Measurements from ENCODE around the gene METTL25. TPM values are rescaled to one million over a fixed set of nuclear protein-coding genes. Genes with fewer than 3 reads are reported as not detected.

The METTL25 gene
- total RNA-seq, 1 experiment from 2014 or later, result 11.6 TPM

DNA sequence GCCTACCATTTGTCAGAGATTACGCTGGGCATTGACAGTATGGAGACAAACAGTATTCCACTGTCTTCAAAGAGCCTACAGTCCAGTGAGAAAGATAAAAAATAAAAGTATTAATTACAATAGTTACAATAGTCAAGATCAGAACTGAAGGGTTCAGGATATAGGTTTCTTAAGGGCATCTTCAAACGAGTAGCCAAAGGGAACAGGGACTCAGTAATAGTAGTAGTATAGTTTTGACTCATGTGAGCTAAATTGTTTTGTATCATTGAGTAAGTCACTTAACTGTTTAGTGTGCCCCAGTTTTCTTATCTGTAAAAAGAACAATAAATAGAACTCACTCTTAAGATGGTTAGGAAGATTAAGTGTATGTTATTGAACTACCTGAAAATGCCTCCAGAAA is 123.6 kb downstream of the METTL25 start:
- Mint-ChIP-seq H3K27ac (no peak overlapping the region), H3K36me3 (ENCODE audit: insufficient read depth in 1 of 3, low read depth in 3 of 3) (no peaks in the 10 kb centered on the region; a peak in 1 of 7 replicates), H3K4me1 (peaks cover 2 to 3% of the 10 kb centered on the region in 2 experiments), H3K4me3 (no peak overlapping the region), H3K27me3 (ENCODE audit: low read depth) (no peaks in the 10 kb centered on the region), H3K9me3 (peaks cover 0 to 2% of the 10 kb centered on the region in 2 experiments; a peak in 1 of 5 replicates)
- no peak for DNase-seq
- no peaks in the 10 kb centered on the region for H3K27me3 ChIP-seq (ENCODE audit: insufficient read depth, low read length)
- no peak overlapping the region for H2BK5ac ChIP-seq (ENCODE audit: insufficient read length, low read length)
- no peak overlapping the region for H2AK5ac ChIP-seq (ENCODE audit: insufficient read length, low read length)
- no peaks in the 10 kb centered on the region for H3K79me2 ChIP-seq (ENCODE audit: insufficient read depth, low read length)
- no peak overlapping the region for H3K27ac ChIP-seq (ENCODE audit: insufficient read length, low read depth, low read length)
- no peak overlapping the region for H2BK20ac ChIP-seq (ENCODE audit: low read depth, low read length, poor library complexity, severe bottlenecking)
- no peak overlapping the region for H2BK120ac ChIP-seq (ENCODE audit: low read depth, low read length, poor library complexity, severe bottlenecking)
- H4K91ac ChIP-seq (ENCODE audit: insufficient read length, low read depth, low read length), result no peak overlapping the region
- no peaks in the 10 kb centered on the region for H3K79me1 ChIP-seq (ENCODE audit: insufficient read depth, low read depth, low read length, poor library complexity, severe bottlenecking)
- no peaks in the 10 kb centered on the region for H3K9me3 ChIP-seq (ENCODE audit: control insufficient read depth, low read depth, low read length)
- no peaks in the 10 kb centered on the region for H3K23me2 ChIP-seq (ENCODE audit: insufficient read length, low read depth, low read length, poor library complexity, severe bottlenecking)
- no peak overlapping the region for H3K4me2 ChIP-seq (ENCODE audit: insufficient read depth, insufficient read length, low read length)
- H3K9ac ChIP-seq (ENCODE audit: extremely low read depth, insufficient read length, low read length), result no peak overlapping the region
- no peak overlapping the region for H3K23ac ChIP-seq (ENCODE audit: insufficient read length, low read depth, low read length)
- no peak overlapping the region for H2AFZ ChIP-seq (ENCODE audit: low read length)
- H3K4ac ChIP-seq (ENCODE audit: low read depth, low read length), result no peak overlapping the region
- H4K8ac ChIP-seq (replicated peaks; ENCODE audit: insufficient read length, low read depth, low read length), result no peak overlapping the region
- no peak overlapping the region for H2BK15ac ChIP-seq (ENCODE audit: low read depth, low read length)
- H3K14ac ChIP-seq (ENCODE audit: insufficient read depth, low read length), result no peak overlapping the region
- H3T11ph ChIP-seq (ENCODE audit: low read length), result no peak overlapping the region
- H4K20me1 ChIP-seq (ENCODE audit: control insufficient read depth, insufficient read depth, insufficient read length), result no peaks in the 10 kb centered on the region
- H3K4me1 ChIP-seq (ENCODE audit: insufficient read depth, low read length), result no peaks in the 10 kb centered on the region
- no peak overlapping the region for H3K18ac ChIP-seq (ENCODE audit: insufficient read length, low read depth, low read length)
- no peak overlapping the region for H2BK12ac ChIP-seq (ENCODE audit: insufficient read length, low read depth, low read length)
- H3K56ac ChIP-seq (ENCODE audit: insufficient read length, low read depth, low read length), result no peak overlapping the region
- TF ChIP-seq, protein P1, sequence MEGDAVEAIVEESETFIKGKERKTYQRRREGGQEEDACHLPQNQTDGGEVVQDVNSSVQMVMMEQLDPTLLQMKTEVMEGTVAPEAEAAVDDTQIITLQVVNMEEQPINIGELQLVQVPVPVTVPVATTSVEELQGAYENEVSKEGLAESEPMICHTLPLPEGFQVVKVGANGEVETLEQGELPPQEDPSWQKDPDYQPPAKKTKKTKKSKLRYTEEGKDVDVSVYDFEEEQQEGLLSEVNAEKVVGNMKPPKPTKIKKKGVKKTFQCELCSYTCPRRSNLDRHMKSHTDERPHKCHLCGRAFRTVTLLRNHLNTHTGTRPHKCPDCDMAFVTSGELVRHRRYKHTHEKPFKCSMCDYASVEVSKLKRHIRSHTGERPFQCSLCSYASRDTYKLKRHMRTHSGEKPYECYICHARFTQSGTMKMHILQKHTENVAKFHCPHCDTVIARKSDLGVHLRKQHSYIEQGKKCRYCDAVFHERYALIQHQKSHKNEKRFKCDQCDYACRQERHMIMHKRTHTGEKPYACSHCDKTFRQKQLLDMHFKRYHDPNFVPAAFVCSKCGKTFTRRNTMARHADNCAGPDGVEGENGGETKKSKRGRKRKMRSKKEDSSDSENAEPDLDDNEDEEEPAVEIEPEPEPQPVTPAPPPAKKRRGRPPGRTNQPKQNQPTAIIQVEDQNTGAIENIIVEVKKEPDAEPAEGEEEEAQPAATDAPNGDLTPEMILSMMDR (conservative IDR thresholded peaks at IDR 0.05), result no peak
- H4K5ac ChIP-seq (ENCODE audit: insufficient read length, low read depth, low read length), result no peak overlapping the region
- WGBS (ENCODE audit: extremely low coverage, insufficient read length, low lambda C conversion rate), result no CpG with 5 or more reads among the region's 2 CpGs
